Measurements from ENCODE around the gene SIK3. TPM values are rescaled to one million over a fixed set of nuclear protein-coding genes. Genes with fewer than 3 reads are reported as not detected.

Gene SIK3
- total RNA-seq, 1 donor from 2014 or later: 24.4 TPM

GRCh38 chr11:116948391-116948790, 149.8 kb downstream of the SIK3 start:
- no peaks in the 10 kb centered on the region for H3K36me3 ChIP-seq
- Mint-ChIP-seq H3K27me3 (ENCODE audit: insufficient read depth, low read depth) (no peaks in the 10 kb centered on the region), H3K4me3 (no peak overlapping the region), H3K36me3 (peaks cover 23% of the 10 kb centered on the region), H3K27ac (no peak overlapping the region), H3K4me1 (no peaks in the 10 kb centered on the region), H3K9me3 (no peaks in the 10 kb centered on the region)
- H3F3A ChIP-seq (ENCODE audit: low read depth): peaks cover 10% of the 10 kb centered on the region
- no peaks in the 10 kb centered on the region for H4K20me1 ChIP-seq (ENCODE audit: low read depth)
- no peaks in the 10 kb centered on the region for H3K27me3 ChIP-seq
- no peak overlapping the region for H2AFZ ChIP-seq (replicated peaks)
- TF ChIP-seq EZH2phosphoT487 (IDR thresholded peaks at IDR 0.05) (no peak), CTCF (IDR thresholded peaks at IDR 0.05) (no peak), EZH2 (IDR thresholded peaks at IDR 0.05) (no peak)
- H3K9me3 ChIP-seq (ENCODE audit: low read depth): no peaks in the 10 kb centered on the region
- no peak overlapping the region for H3K4me2 ChIP-seq
- no peak overlapping the region for H3K9ac ChIP-seq
- H3K27ac ChIP-seq: no peak overlapping the region
- DNase-seq (ENCODE audit: low spot score): no peak
- H3K4me3 ChIP-seq: no peak overlapping the region
- H3K79me2 ChIP-seq (ENCODE audit: low read depth): no peaks in the 10 kb centered on the region
- no peaks in the 10 kb centered on the region for H3K4me1 ChIP-seq

GRCh38 chr11:116946414-116946813, 151.8 kb downstream of the SIK3 start:
- H3K4me3 ChIP-seq: no peak overlapping the region
- Mint-ChIP-seq H3K27me3 (ENCODE audit: insufficient read depth, low read depth) (peaks cover 2% of the 10 kb centered on the region), H3K4me3 (no peak overlapping the region), H3K4me1 (no peaks in the 10 kb centered on the region), H3K36me3 (peaks cover 25% of the 10 kb centered on the region), H3K27ac (no peak overlapping the region), H3K9me3 (no peaks in the 10 kb centered on the region)
- H3K9ac ChIP-seq: no peak overlapping the region
- no peaks in the 10 kb centered on the region for H3K4me1 ChIP-seq
- no peak overlapping the region for H3K4me2 ChIP-seq
- no peaks in the 10 kb centered on the region for H3K36me3 ChIP-seq
- H3F3A ChIP-seq (ENCODE audit: low read depth): peaks cover 10% of the 10 kb centered on the region
- H3K27ac ChIP-seq: no peak overlapping the region
- no peak for DNase-seq (ENCODE audit: low spot score)
- TF ChIP-seq EZH2phosphoT487 (IDR thresholded peaks at IDR 0.05): no peak
- no peak for TF ChIP-seq CTCF (IDR thresholded peaks at IDR 0.05)
- TF ChIP-seq EZH2 (IDR thresholded peaks at IDR 0.05): no peak
- H3K9me3 ChIP-seq (ENCODE audit: low read depth): no peaks in the 10 kb centered on the region
- H2AFZ ChIP-seq (replicated peaks): no peak overlapping the region
- H4K20me1 ChIP-seq (ENCODE audit: low read depth): no peaks in the 10 kb centered on the region
- no peaks in the 10 kb centered on the region for H3K79me2 ChIP-seq (ENCODE audit: low read depth)
- no peaks in the 10 kb centered on the region for H3K27me3 ChIP-seq

- H3K27ac ChIP-seq: no peak overlapping the region
- H3K27ac Mint-ChIP-seq: no peak overlapping the region
- peaks cover 2% of the 10 kb centered on the region for H3K27me3 Mint-ChIP-seq (ENCODE audit: insufficient read depth, low read depth)
- no peak overlapping the region for H3K9ac ChIP-seq
- H3K36me3 Mint-ChIP-seq: peaks cover 15% of the 10 kb centered on the region
- no peaks in the 10 kb centered on the region for H4K20me1 ChIP-seq (ENCODE audit: low read depth)
- H3K27me3 ChIP-seq: no peaks in the 10 kb centered on the region
- H3K9me3 Mint-ChIP-seq: no peaks in the 10 kb centered on the region
- no peak overlapping the region for H2AFZ ChIP-seq (replicated peaks)
- peaks cover 8% of the 10 kb centered on the region for H3F3A ChIP-seq (ENCODE audit: low read depth)
- H3K9me3 ChIP-seq (ENCODE audit: low read depth): no peaks in the 10 kb centered on the region
- no peaks in the 10 kb centered on the region for H3K79me2 ChIP-seq (ENCODE audit: low read depth)
- no peak overlapping the region for H3K4me3 Mint-ChIP-seq
- no peaks in the 10 kb centered on the region for H3K36me3 ChIP-seq
- TF ChIP-seq CTCF (IDR thresholded peaks at IDR 0.05) (no peak), EZH2 (IDR thresholded peaks at IDR 0.05) (no peak), EZH2phosphoT487 (IDR thresholded peaks at IDR 0.05) (no peak)
- no peaks in the 10 kb centered on the region for H3K4me1 ChIP-seq
- no peaks in the 10 kb centered on the region for H3K4me1 Mint-ChIP-seq
- DNase-seq (ENCODE audit: low spot score): no peak
- no peak overlapping the region for H3K4me2 ChIP-seq
- no peak overlapping the region for H3K4me3 ChIP-seq
Observed at GRCh38 chr11:116939499-116939898, 158.7 kb downstream of the SIK3 start.

All from neural progenitor cell (in vitro differentiated cells).